Neural progenitor cell (in vitro differentiated cells): ENCODE results near the gene CRMP1.

Experiments
- EZH2 ChIP-seq: fragments of 200-600 bp; sonication (generic); IDR thresholded peaks from 2 replicates; pipeline ENCODE4 v1.6.1; 2017; ENCODE audit warnings: antibody characterized with exemption, mild to moderate bottlenecking, moderate library complexity
- TF ChIP-seq, protein P1 (sequence below): fragments of 200-600 bp; sonication (generic); IDR thresholded peaks from 2 replicates; pipeline ENCODE4 v1.5.1; 2017; ENCODE audit warnings: antibody characterized with exemption, mild to moderate bottlenecking

DNA sequence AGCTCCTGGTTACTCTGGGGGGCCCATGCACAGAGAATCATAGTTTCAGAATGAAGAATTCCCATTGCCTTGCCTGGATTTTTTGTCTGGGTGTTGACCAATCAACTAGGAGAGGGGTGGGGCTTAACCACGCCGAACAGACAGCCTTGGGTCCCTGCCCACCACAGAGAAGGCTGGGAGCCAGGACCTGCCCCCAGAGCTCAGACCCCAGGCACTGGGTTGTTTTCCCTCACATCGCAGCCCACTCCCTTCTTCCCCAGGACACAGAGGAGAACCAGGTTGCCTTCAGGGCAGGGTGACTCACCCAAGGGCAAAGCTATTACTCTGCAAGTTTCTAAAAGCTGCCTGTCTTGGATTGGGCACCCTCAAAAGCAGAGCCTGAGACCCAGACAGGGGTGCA, 23.3 kb upstream of the CRMP1 start:
- TF ChIP-seq EZH2: no peak
- TF ChIP-seq, protein P1, sequence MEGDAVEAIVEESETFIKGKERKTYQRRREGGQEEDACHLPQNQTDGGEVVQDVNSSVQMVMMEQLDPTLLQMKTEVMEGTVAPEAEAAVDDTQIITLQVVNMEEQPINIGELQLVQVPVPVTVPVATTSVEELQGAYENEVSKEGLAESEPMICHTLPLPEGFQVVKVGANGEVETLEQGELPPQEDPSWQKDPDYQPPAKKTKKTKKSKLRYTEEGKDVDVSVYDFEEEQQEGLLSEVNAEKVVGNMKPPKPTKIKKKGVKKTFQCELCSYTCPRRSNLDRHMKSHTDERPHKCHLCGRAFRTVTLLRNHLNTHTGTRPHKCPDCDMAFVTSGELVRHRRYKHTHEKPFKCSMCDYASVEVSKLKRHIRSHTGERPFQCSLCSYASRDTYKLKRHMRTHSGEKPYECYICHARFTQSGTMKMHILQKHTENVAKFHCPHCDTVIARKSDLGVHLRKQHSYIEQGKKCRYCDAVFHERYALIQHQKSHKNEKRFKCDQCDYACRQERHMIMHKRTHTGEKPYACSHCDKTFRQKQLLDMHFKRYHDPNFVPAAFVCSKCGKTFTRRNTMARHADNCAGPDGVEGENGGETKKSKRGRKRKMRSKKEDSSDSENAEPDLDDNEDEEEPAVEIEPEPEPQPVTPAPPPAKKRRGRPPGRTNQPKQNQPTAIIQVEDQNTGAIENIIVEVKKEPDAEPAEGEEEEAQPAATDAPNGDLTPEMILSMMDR: no peak
